DMS 273 (cell line): Measurements from ENCODE around the gene BET1.

Experiments
- DNase-seq: peaks from one replicate; lab custom pipeline; 2025; ENCODE audit not compliant: unreplicated experiment; lab: John Stamatoyannopoulos, UW

BET1 gene

DNA sequence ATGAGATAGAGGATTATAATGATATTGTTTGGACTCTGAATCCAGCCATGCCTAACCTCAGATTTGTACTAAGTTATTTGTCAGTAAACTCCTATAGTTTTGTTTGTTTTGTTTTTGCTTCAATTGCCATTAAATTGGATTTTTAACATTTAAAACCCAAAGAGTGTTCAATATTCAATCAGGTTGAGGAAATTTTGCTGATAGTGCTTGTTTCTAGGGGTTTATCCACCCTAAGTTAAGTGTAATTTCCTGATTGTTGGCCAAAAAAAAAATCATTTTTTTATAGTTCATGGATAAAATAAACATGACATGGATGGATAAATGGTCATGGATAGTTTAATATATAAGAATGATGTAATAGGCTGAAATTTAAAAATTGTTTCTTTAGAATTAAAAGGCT is 11.4 kb upstream of the BET1 start:
- no peak for DNase-seq

DNA sequence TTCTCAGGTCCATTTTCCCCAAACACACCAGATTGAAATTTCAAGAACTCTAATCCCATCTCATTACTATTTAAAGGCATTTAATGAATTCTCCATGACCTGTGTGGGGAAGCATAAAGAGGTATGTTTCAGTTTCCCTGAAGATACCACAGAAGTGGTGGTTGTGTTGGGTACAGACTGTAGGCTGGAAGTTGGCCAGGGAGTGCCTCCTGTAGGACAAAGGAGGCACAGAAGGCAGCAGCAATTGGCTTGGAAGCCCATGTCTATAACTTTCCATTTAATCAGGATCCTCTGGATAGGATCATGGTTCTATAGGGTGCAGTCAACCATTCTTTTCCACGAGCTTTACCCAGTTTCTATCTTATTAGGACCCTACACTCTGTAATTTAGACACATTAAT is 8.6 kb upstream of the BET1 start:
- DNase-seq, result peak; percentile 34

DNA sequence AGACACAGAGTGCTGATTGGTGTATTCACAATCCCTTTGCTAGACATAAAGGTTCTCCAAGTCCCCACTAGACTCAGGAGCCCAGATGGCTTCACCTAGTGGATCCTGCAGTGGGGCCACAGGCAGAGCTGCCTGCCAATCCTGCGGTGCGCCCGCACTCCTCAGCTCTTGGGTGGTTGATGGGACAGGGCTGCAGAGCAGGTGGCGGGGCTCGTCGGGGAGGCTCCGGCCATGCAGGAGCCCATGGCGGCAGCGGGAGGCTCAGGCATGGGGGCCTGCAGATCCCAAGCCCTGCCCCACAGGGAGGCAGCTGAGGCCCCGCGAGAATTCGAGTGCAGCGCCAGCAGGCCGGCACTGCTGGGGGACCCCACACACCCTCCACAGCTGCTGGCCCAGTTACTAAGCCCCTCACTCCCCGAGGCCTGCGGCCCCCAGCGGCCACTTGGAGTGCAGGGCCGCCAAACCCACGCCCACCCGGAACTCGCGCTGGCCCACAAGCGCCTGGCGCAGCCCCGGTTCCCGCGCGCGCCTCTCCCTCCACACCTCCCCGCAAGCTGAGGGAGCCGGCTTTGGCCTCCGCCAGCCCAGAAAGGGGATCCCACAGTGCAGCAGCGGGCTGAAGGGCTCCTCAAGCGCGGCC is 7.7 kb upstream of the BET1 start:
- no peak for DNase-seq

DNA sequence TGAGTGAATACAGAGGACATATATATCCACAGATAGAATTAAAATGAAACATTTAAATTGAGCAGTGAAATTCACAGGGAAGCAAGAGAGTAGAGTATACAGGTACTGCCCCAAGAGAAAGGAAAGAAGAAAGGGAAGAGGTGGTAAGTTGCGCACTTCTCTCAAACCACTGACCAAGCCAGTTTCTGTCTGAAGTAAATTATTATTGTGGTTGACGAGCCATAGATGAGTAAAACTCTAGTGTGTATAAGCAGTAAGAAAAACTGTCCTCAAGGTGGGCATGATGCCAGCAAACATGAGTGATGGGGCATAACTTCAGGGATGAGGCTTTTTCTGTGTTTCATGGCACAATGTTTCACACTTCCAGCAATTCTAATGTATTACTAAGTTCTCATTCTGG is 4.4 kb upstream of the BET1 start:
- DNase-seq, result peak; percentile 11

DNA sequence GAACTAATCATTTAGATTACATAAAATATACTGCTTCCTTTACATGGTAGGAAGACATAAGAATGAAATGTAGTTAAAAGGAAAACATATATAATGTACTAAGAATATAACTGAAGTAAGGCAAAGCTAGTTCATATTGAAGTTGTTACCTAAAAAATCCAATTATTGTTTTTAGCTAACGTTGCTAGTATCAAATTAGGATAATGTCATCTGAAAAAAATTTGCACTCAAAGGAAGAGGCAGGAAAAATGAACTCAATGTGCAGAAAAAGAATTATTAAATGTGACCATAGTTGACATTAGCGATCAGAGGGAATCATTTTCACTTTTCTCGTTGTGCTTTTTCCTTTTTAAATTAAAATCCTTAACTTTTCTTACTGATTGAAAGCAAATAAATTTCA is 1.6 kb upstream of the BET1 start:
- DNase-seq, result no peak

DNA sequence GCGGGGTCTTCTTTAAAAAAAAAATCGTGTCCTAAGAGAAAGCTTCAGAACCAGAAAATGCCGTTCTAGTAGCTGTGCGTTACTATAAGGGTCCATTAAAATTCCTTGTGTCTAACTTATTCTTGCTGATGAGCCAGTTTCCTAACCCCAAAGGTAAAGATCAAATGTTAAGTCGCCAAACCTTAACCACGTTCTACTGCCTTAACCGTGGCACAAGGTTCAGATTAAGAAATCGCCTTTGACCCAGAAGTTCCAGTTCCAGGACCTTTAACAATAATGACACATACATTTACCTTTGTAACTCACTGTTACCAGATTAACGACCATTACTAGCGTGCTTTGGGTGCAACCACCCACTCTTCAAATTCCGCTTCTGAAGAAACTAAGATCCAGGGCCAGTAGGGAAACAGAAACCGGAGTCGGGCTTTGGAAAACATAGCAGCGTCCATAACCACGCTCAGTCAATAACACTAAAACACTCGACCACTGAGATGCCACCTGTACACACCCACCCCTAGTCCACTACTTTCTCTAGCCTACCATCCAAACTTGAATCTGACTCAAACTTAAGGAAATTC is 620 bp downstream of the BET1 start:
- DNase-seq, result peak; percentile 67

DNA sequence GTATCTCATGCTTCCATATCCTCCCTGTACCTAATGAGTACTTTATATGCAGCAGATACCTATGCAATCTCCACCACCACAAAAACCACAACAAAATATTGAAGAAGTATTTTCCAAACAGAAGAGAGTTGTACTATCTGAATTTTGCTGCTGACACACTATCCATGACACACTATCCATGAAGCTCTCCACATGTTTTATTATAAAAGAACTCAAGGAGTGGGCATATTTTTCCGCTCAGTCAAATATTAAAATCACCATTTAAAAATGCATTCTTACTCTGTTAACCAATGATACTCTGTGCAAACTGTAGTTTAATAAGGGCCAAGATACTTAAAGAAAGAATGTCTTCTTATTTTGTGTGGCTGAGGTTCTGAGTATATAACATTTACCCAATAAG is 2.8 kb downstream of the BET1 start:
- no peak for DNase-seq

DNA sequence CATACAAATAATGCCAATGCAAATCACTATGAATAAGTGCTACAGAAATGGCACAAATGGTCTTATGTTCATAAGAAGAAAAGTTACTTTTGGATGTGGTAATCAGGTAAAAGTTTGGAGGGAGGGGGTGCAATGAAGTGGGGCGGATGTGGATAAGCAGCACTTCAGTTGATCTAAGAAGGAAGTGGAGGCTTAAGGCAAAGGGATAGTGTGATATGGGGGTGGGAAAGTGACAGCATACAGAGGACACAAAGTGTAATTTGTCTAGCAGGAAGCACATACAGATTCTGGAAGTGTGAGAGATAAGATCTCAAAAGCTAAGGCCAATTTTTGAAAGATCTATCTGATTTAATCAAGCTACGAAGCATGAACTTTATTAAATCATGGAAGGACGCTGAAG is 6.3 kb downstream of the BET1 start:
- DNase-seq, result no peak

DNA sequence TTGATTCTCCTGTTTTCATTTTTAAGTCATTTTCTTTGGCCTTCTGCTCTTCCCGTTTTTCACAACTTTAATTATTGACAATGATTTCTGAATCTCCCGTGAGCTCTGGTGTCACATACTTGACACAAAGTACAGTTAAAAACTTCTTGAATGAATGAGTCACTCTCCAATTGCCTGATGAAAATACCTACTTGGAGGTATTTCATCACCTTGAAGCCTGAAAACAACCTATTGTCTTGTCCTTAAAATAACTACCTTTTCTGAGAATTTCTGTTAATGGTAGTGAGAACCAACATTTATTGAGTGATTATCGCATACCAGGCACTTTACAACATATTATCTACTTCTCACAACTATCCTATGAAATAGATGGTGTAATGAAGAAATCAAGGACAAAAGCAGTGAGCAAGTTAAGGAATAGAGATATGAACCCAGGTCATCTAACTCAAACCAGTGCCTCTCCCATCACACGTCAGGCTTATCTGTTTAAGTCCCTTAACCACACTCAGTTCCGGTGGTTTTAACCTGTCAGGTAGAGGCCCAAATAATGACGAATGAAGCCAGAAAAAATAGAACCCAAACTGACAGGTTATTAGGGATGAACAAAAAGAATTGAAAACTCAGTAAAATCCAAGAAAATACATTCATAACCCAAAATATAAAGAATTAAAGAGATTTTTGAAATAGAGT is 11.6 kb downstream of the BET1 start:
- DNase-seq, result no peak

DNA sequence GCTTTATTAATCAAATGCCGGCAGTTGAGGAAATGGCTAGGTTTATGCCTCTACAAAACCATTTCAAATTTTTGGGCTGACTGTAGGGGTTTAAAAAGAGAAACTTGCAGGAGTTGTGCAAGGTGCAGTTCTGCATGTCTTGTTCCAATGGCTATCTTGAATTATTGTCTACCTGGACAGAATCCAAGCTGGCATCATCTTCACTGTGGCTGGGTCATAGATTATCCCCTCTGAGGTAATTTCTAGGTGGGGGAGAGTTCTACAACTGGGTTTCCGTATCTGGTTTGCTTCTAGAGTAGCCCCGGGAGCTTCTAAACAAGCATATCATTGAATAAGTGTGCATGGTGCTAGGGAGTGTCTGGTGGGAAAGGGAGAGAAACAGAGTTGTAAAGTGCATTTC is 16.9 kb downstream of the BET1 start:
- DNase-seq, result no peak

DNA sequence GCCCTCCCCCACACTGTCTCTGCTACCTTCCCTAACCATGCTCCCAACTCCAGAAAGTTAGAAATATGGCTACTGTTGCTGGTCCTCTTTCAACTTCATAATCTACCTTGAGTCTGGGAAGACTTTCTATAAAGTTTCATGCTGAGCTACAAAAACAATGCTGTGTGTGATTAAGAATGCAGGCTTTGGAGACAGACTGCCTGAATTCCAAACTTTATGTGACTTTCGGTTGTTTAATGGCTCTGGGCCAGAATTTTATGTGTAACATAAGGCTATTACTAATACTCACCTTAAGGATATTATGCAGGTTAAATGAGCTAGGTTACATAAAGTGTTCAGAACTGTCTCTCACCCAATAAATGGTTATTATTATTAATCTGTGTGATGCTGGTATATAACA is 19.1 kb downstream of the BET1 start:
- DNase-seq, result no peak

DNA sequence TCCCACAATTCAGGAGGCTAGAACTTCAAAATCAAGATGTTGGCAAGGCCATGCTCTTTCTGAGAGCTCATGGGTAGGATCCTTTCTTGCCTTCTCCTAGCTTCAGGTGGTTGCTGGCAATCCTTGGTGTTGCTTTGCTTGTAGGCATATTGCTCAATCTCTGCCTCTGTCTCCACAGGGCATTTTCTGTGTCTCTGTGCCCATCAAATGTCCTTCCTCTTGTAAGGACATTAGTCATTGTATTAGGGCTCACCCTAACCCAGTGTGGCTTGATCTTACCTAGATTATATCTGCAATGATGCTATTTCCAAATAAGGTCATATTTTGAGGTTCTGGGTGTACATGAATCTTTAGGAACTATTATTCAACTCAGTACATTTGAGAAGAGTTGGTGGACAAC is 20.1 kb downstream of the BET1 start:
- no peak for DNase-seq

DNA sequence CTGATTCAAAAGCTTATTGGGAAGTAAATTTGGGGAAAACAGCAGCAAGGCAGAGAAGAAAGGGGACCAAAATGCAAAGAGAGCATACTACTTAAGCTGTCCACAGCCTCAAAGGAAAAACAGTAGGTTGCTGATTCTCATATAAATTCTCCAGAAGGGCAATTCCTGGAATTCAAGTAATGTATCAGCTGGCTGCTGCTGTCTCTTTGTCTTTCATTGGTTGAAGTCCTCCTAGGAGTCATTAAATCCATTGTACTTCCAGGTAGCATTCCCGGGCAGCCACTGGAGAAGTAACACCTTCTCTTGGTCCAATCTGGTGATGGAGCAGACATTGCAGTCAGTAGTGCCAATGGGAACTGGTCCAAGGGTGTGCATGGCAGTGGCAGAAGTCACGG is 22.7 kb downstream of the BET1 start:
- no peak for DNase-seq

DNA sequence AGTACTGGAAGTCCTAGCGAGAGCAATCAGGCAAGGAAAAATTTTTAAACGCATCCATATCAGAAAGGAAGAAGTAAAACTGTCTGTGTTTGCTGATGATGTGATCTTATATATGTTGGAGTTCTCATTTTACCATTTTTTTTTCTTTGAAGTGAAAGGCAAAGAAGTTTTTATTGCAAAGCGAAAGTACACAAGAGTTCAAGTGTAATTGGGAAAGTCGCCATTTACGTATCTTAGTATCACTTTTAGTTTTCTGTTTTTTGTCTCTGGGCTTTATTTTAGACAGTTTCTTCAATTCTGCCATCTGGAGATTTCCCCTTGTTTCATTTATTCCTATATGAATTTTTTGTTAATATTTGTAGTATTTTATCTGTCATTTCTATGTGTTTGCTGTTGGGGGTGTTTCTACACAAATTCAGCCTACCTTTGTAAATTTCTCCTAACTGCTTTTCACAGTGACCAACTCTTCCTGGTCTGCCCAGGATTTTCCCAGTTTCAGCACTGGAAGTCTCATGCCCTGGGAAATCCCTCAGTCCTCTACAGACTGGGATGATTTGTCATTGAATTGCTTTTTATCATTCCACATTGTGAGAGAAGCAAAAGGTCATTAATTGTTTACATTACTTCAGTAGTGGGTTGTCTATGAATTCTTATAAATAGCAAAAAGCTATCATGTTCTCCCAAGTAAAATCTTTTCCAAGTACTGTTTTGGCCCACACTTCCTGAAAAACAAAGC is 23.2 kb downstream of the BET1 start:
- DNase-seq, result no peak

DNA sequence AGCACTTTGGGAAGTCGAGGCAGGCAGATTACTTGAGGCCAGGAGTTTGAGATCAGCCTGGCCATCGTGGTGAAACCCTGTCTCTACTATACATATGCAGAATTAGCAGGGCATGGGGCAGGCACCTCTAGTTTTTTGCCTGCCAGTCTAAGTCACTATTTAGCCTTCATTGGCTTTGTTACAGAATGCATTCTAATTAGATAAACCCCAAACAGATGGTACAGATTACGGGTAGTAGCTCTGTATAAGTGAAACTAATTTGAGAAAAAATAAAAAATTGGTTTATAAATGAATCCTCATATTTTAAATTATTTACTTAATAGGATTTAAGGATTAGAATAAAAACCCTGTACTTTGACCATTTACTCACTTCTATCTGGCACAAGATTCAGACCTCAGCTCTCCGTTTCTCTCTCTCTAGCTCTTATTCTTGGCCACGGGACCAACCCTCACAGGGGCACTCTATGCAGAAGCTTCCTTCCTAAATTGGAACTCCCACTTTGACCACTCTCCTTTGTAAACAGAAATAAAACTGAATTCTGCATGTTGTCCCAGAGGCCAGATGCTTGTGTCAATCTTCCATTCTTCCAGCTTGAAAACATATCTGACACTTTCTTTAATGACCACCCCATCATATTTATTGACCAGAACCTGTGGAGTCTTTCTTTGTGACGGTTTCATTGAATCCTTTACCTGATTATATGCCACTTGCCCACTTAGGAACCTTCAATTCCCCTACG is 26.8 kb downstream of the BET1 start:
- DNase-seq, result peak; percentile 23

DNA sequence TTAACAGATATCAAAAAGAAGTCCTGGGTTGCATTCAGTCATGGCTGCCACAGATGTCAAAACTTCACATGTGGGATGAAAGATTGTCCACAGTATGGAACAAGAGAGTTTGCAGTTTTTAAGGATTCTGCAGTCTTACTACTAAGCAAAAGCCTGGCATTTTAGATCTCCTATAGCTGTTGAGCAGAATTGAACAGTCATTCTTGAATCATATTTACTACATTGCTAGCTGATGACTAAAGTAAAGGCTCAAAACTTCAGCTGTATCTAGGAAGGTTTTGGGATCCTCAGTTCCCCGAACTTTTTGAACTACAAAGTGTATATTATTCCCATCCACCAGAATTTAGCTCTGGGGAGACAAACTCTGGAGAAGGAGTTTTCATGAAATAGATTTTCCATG is 31.0 kb downstream of the BET1 start:
- no peak for DNase-seq

DNA sequence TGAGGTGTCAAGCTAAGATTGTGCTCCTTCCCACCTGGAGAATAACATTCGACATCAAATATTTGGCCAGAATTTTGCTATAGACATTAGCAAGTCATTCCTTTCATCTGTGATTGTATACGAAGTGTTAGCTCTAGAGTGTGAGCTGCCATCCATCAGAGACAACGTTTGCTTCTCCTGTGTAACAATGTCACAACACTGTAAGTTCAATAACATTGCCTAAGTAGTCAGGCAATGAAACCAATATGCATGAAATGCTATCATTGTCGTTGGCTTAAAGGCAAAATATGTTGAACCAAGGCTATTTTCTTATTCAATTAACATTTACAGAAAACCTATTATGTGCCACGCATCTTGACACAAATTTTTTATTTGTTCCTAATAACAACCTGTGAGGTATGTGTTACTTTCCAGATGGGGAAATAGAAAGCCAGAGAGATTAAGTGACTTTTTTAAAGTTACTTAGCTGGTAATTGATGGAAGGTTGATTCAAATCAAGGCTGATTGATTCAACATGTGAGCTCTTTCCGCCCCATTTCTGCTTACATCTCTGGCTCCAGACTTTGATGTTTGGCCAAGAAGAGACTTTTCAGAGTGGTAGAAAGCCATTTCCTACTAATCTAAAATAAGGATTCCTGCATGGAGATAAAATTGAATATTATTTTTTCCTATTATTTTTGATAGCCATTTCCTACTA is 32.0 kb downstream of the BET1 start:
- no peak for DNase-seq

DNA sequence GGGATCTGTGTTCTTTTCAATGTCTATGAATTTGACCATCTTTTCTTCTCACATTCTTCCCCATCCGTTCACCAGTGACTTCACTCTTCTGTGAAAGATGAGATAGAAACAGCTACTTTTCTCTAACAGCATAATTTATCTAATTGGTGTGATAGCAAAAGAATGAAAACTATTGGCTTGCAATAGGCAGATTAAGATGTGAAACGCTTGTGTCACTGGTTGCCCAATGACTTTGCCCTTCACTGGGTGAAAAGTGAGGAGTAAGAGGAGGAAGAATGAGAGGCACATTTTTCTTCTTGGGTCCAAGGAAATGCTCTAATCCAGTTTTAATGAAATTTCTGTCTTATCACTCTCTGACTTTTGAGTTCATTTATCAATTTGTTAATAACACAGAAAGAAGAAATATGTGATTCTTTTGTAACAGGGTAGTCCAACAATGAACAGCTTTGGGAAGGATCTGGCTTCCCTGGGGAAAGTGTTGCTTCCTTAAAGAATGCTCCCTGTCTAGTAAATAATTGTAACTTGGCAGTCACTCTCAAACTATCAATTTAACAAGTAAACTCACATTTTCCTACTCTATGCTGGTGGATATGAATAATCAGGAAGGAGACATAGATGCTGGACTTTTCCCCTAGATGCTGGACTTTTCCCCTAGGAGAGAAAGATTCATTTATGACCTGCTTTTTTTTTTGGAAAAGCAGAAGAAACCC is 35.1 kb downstream of the BET1 start:
- no peak for DNase-seq

DNA sequence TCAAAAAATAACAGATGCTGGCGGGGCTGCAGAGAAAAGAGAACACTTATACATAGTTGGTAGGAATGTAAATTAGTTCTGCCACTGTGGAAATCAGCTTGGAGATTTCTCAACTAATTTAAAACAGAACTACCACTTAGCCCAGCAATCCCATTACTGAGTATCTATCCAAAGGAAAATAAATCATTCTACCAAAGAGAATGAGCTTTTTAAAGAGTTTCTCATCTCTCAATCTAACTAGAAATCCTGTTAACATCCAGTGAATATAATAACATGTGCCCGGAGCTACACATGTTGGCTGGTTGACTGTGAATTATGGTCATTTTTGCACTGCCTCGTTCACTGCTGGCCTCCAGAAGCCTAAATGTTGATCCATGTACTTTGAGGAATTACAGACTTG is 39.3 kb downstream of the BET1 start:
- no peak for DNase-seq

DNA sequence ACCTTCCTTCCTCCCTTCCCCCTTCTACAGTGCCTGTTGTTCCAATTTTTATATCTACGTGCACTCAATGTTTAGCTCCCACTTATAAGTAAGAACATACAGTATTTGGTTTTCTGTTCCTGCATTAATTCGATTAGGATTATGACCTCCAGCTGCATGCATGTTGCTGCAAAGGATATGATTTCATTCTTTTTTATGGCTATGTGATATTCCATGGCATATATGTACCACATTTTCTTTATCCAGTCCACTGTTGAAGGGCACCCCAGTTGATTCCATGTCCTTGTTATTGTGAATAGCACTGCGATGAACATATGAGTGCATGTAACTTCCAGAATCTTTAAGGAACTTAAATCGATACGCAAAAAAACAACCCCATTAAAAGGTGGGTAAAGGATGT is 39.9 kb downstream of the BET1 start:
- DNase-seq, result no peak
